Stimulated activated CD4-positive, alpha-beta T cell treated with anti-CD3 and anti-CD28 coated beads, Interleukin-4, amount 100 ng/mL, for 1 hour (primary cell): Measurements from ENCODE around the gene SORT1.
"Not testable (repeated sequence)": the region's sequence is repeated elsewhere in the genome, so short reads cannot be mapped to it uniquely, and the experiment has no call there.

Source experiments
- DNase-seq: peaks from one replicate; pipeline ENCODE4 v3.0.0-alpha.2; 2020

SORT1 gene

DNA sequence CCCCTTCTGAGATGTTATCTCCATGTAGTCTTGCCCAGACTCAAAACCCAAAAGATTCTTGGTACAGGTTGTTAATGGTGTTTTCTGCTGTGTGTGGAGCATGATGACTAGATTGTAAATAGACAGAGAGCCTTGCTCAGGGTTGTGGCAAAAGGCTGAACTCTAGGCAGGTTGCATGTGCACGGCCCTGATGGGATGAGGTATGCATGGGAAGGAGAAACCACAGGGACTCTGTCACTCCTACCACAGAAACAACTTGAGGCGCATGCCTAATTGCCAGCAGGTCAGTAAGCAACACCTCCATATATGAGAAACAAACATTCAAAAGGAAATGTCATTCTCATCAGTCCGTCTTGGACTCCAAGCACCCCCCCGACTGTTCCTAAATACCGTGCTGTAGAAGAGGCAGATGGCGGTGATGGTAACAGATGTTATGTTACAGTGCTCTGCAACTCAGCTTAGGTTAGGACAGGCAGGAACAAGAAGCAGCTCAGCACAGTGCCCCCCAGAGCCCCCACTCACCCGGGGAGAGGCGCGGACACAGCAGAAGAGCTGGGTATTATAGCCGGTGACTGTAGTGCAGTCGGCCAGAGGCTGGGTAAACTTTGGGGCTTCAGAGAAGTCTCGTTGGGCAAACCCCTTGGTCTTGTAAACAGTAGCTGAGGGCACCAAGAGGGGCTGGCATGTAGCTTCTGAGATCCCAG is 101.9 kb downstream of the SORT1 start:
- DNase-seq: no peak

DNA sequence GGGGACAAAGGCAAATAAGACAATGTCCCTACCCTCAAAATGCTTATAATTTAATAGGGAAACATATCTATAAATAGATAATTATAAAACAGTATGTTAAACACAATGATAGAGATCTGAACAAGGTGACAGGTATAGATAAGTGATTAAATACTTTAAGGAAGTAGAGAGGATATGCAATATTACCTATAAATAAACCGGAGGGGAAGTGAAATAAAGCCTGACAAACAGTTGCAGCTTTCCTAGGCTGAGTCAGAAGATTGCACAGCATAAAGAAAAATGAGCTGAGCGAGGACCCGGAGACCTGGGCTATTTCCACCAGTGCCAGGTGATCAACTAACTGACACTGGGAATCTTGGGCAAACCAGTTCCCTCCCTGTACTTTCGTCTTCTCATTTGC is 103.2 kb downstream of the SORT1 start:
- DNase-seq: no peak

DNA sequence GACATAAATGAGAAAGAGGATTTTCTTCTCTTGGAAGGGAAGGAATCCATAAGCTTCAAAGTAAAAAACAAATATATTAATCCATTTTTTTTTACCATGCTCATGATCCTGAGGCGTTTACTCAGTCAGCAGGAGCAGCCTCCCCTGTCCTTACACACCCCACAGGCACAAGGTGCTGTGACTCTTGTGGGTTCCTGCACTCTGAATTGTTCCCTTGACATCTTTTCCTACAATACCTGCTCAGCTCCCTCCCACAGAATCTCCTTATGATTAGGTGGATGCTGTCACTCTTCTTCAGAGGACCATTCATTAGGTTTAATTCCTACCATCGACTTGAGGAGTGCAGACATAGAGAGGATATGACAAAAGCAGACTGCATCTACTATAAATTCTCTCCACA is 104.7 kb downstream of the SORT1 start:
- DNase-seq: no peak

DNA sequence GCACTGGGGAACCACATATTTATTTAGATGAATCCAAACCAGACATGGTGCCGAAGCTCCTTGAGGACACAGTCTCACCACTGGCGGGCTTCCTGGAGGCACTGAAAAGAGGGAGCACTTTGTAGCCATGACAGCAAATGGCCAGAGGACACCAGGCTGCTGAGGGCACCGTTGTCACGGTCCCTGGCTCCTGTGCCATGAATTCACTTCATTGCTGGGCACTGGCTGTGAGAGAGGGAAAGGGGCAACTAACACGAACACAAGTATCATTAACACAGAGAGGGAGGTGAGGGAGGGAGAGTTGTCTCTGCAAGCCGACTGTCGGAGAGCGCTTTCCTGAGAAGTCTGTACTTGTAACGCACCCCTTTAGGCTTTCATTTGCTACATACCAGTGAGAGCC is 105.4 kb downstream of the SORT1 start:
- no peak for DNase-seq

DNA sequence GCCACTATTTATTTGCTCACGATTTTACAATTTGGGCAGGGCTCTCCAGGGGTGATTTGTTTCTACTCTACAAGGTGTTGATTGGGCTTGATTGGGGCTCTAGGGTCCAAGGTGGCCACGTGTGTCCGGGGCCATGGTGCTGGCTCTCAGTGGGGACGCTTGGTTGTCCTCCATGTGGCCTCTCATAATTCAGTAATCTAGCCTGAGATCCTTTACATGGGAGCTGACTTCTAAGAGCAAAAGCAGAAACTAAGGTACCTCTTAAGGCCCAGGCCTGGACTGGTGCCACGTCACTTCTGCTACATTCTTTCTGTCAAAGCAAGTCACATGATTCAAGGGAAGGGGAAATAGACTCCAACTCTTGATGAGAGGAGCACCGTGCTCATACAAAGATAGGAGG is 106.7 kb downstream of the SORT1 start:
- DNase-seq: no peak

DNA sequence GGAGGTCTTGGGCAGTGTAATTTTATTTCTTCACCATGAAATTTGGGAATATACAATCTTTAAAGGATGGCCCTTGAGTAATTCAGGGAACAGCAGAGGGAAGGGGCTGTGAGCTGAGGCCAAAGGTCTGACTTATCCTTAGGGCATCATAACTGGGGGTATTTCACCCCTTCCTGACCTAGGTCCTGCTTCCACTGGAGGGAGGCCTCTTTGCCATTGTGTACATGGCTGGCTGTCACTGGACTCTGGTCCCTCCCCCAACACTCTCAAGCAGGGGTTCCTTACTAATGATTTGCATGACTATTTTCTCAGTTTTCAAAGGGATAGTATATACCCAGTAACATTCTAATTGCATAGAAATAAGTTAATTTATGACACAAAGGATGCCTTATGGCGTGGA is 107.6 kb downstream of the SORT1 start:
- DNase-seq: no peak

DNA sequence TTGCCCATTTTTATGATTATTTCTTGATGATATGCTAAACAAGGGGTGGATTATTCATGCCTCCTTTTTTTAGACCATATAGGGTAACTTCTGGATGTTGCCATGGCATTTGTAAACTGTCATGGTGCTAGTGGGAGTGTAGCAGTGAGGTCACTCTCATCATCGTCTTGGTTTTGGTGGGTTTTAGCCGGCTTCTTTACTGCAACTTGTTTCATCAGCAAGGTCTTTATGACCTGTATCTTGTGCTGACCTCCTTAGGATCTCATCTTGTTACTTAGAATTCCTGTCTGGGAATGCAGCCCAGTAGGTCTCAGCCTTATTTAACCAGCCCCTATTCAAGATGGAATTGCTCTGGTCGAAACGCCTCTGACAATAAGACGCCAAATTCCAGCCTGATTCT is 111.0 kb downstream of the SORT1 start:
- DNase-seq: not testable (repeated sequence)

DNA sequence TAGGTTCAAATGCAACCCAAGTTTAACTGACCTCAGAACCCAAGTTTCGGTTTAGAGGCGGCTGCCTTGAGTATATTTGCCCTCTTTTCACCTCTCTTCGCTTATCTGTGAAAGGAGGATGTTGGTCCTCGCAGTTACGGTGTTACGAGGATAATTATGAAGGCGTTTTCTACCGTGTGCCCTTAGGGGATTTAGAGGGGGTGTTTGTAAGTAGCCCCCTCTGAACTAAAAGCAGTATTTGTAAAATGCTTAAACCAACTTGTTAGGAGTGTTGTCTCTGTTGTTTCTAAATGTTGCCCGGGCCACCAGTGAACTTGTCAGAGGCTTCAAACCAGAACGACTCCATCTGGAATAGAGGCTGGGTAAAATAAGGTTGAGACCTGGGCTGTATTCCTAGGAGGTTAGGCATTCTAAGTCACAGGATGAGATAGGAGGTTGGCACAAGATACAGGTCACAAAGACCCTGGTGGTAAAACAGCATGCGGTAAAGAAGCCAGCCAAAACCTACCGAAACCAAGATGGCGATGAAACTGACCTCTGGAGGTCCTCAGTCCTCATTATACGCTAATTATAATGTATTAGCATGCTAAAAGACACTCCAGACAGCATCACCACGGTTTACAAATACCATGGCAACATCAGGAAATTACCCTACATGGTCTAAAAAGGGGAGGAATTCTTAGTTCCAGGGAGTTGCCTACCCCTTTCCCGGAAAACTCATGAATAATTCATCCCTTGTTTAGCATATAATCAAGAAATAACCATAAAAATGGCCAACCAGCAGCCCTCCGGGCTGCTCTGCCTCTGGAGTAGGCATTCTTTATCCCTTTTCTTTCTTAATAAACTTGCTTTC is 113.7 kb downstream of the SORT1 start:
- no peak for DNase-seq

DNA sequence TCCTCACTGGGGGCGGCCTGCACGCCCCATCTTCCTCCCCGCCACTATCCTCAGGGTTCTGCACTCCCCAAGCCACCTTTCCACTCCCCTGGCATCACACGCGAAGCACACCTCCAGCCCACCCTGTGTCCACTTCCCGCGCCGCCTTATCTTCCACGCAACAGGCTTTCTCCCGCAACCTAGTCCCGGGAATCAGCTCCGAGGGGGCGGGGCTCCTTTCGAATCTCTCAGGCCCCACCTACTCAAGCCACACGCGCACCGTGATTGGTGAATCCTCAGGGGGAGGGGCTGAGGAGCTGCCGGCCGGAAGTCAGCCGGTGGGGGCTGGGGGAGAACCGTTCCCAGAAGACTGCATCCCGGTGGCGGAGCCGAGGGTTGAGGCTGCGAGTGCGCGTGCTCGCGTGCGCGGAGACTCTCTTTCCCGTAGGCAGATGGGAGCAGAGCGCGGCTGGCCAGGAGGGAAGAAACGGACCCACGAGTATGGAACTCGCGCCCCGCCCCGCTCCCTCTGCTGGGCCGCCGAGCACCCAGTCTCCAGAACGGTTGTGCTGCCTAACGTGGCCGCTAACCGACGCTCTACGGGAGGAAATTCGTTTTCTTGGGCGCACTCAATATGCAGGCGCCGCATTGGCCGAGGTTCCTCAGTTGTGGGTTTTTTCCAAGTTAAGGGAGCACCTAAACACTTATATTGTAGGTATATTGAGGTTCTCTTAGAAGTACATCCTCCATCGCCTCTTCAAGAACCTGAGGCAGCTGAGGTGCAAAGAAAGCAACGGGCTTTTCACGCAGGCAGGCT is 114.6 kb downstream of the SORT1 start, which contains the start of gene PSRC1:
TSS of gene PSRC1 (minus strand) at position 194 of the 796 bp plus-strand sequence.
- DNase-seq: peak; percentile 88

DNA sequence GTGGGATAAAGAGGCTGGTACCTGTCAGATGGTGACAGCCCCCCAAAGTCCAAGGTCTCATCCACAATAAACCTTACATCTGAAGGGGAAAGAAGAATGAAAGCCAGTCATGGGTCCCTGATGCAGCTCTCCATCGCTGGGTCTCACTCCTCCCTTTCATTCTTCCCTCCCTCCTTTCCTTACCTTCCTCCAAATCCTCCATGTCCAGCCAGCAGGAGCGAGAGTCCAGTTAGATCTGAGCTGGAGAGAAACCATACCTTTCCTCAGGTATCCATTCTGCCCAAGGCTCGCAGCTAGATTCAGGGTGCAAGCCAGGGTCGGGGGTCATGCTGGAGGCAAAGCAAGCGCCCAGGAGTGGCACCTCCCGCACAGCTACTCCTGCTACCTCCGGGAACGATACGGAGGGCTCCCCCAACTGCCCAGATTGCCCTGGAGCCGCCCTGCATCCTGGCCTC is 115.2 kb downstream of the SORT1 start:
- DNase-seq: no peak

DNA sequence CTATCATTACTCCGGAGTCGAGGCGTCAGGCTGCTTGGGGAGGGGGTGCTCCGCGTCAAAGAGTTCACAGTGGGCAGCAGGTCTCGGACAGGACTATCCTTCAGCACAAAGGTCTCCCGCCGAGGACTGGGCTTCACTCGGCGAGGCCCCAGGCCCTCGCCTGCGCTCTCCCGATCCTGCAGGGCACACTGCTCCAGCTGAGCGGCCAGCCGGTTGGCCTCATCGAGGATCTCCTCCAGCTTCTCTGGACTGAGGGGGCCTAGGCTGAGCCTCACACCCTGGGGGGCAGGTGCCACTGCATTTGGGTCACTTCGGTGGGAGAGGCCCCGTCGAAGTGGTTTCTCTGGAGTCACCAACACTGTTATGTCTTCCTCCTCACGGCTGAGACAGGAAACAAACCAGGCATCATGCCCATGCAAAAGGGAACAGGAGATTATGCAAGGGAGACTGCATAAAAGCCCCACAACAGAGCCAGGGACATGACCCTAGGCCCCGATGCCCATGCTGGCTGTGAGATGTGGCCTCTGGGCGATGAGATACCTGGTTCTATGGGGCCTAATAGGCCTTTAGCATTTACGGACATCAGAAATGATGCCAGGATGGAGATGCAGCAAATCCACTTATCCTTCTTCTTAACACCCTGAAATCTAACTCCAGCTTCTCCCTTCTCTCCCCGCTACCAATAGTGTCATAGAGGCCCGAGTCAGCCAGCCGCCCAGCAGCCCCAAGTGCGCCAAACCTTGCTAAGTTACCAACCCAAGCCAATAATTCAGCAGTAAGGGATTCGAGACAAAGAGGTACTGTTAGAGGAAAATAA is 115.8 kb downstream of the SORT1 start:
- no peak for DNase-seq

DNA sequence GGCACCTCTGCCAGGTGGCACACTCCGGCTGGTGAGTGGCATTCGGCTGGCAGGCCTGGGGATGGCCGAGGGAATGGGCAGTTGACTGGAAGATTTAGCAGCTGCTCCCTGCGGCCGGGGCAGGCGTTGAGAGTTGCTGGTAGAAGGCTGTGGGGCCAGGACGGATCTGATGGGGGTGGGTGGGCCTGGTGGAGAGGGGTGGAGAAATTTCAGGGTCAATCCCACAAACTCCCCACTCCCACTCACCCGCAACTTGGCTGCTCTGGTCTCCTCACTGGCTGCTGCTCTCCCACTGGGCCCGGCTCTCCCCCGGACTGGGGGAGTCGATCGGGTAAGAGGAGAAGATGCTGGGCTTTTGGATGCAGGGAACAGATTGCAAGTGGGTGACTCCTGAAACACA is 116.9 kb downstream of the SORT1 start:
- no peak for DNase-seq

DNA sequence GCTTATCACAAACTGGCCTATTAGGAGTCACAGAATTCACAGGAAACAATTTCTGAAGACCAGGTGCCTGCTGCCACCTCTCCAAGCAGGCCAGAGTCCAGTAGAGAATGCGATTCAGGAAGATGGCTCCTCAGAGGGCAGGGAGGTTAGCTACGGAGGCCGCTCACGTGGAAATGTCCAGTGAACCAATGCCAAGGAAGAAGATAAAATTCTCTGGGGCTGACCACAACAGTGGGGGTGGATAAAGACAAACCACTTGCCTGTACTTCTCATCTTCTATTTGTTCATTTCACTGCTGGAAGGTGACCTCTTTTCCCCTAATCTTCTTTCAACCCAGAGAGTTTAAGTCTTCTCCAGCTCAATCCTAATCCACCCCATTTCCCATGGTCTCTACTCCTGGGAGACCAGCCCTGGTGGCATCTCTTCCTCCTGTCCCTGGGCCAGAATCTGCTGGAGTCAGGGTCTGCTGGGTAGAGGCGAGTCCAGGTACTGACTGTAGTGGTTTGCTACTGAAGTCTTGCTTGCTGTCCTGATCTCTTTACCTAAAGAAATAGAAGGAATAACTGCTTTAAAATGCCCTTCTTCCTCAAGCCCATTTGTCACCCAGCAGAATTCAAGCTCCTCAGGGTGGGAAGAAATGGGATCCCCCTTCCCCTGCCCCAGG is 118.0 kb downstream of the SORT1 start:
- no peak for DNase-seq

DNA sequence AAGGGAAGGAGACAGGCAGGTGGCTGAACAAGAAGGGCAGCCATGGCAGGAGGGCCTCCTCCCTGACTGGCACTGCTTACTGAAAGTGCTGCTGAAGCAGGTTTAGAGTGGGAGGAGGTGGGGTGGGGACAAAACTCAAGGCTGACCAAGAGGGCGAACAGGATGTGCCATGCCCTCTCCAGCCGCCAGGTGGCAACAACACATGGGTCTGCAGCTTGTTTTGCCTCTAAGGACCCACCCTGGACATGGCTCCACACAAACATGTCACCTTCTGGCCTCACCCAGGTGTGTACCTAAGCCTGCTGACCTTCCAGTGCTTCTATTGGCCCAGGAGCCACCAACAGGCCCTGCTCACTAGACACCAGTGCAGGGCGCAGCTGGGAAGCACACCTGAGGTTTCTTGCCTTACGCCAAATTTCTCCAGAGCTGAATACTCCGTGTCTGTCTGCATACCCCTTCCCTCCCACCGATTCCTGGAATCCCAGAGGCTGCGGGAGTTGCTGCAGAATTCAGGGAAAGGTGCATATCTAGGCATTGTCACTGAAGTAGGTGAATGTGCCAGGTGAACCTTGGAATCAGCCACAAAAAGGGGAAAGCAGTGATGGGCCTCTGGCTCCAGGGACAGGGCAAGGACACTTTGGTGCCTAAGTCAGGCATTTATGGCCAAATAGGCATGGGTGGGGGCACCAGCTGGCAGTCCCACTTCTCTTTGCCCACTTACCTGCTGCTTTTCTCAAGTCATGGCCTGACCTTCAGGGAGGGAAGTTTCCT is 120.1 kb downstream of the SORT1 start:
- DNase-seq: peak; percentile 63

DNA sequence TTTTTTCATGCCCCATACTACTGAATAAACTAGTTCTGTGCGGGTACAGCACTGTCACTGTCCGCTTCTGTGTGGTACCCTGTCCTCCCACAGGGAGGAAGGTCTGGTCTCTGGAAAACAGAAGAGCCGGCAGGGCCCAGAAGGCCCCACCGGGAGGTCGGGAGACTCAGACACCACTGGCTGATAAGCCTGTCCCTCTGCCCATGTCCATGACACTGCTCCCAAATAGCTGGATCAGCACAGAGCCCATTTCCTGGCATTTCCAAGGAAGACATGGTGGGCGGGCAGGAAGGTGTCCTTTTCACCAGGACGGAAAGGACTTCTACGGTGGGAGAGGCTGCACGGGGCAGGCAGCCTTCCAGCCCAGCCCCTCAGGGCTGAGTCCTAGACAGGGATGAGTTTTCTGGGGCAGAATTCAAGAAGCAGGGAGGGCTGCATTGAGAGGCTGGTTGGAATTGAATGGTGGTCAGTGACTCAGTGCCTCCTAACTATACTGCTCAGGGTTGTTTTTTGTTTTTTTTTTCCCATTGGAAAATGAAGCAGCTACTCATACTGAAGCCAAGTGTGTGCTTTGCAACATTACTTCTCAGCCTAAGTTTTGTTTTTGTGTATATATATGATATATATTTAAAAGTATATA is 121.9 kb downstream of the SORT1 start:
- no peak for DNase-seq

DNA sequence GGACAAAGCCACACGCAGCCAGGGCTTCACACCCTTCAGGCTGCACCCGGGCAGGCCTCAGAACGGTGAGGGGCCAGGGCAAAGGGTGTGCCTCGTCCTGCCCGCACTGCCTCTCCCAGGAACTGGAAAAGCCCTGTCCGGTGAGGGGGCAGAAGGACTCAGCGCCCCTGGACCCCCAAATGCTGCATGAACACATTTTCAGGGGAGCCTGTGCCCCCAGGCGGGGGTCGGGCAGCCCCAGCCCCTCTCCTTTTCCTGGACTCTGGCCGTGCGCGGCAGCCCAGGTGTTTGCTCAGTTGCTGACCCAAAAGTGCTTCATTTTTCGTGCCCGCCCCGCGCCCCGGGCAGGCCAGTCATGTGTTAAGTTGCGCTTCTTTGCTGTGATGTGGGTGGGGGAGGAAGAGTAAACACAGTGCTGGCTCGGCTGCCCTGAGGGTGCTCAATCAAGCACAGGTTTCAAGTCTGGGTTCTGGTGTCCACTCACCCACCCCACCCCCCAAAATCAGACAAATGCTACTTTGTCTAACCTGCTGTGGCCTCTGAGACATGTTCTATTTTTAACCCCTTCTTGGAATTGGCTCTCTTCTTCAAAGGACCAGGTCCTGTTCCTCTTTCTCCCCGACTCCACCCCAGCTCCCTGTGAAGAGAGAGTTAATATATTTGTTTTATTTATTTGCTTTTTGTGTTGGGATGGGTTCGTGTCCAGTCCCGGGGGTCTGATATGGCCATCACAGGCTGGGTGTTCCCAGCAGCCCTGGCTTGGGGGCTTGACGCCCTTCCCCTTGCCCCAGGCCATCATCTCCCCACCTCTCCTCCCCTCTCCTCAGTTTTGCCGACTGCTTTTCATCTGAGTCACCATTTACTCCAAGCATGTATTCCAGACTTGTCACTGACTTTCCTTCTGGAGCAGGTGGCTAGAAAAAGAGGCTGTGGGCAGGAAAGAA is 122.9 kb downstream of the SORT1 start:
- DNase-seq: no peak

DNA sequence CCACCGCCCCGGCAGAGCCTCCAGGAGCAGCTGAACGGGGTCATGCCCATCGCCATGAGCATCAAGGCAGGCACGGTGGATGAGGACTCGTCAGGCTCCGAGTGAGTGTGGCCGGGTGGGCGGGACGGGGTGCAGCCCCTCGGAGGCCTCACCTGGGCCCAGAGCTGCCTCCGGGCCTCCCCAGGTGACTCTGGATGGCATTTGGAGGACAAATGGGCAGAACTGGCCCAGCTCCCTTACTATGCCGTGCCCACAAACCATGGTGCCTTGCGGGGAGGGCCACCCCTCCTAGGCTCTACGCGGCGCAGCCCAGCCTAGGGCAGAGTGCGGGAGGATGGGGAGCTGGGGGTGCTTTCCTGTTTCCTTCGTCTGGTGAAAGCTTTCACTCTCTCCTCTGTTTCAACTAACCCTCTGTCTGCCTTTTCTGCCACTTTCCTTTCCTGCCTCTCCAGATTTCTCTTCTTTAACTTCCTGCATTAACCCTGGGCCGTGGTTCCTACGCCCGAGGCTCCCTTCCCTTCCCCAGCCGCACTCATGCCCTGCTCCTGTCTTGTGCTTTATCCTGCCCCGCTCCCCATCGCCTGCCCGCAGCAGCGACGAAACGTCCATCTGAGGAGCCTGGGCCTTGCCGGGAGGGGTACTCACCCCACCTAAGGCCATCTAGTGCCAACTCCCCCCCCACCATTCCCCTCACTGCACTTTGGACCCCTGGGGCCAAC is 124.0 kb downstream of the SORT1 start:
- DNase-seq: no peak

DNA sequence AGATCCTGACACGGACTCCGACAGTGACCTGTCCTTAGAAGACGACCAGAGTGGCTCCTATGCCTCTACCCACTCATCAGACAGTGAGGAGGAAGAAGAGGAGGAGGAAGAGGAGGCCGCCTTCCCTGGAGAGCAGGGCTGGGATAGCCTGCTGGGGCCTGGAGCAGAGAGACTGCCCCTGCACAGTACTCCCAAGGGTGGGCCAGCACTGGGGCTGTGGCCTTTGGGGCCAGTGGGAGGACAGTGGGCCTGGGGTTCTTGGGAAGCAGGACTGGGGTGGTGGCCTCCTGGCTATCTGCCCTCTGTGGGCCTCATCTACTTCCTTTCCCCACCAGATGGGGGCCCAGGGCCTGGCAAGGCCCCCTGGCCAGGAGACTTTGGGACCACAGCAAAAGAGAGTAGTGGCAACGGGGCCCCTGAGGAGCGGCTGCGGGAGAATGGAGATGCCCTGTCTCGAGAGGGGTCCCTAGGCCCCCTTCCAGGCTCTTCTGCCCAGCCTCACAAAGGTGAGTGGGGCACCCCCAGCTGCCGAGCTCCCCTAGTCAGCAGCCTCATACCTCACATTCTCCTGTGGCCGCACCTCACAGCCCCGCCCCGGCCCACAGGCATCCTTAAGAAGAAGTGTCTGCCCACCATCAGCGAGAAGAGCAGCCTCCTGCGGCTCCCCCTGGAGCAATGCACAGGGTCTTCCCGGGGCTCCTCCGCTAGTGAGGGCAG is 124.7 kb downstream of the SORT1 start:
- DNase-seq: no peak
